GM18907 (cell line): ENCODE data around the gene KCNK15.
"Not testable (repeated sequence)": the region's sequence is repeated elsewhere in the genome, so short reads cannot be mapped to it uniquely, and the experiment has no call there.

Experiments
- ATAC-seq: cut with Tn5 transposase; IDR thresholded peaks from one replicate; pipeline ENCODE4 v1.9.1; 2021; ENCODE audit warnings: mild to moderate bottlenecking, moderate library complexity; ENCODE audit not compliant: unreplicated experiment

KCNK15 gene

GRCh38 chr20:44756011-44756688, 10.5 kb downstream of the KCNK15 start:
- ATAC-seq = no peak

DNA sequence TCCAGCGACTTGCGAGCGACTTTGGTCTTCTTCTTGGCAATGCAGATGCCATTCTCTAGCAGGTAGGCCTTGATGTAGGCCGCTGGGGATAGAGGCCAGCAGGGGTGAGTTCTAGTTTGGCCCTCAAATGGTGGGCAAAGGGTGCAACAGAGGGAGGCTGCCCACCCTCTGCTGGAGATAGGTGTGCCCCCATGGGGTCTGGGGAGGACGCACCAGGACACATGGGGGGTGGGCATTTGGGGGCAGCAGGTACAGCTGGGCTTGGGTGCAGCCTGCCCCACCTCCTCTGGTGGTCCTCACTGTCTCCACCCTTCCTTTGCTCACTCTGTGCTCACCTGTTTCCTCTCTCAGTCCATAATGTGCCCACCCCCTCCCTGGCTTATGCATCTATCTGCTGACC, 11.3 kb downstream of the KCNK15 start:
- ATAC-seq = no peak

GRCh38 chr20:44758247-44759101, 12.8 kb downstream of the KCNK15 start:
- ATAC-seq = no peak

GRCh38 chr20:44759595-44759994, 13.9 kb downstream of the KCNK15 start:
- ATAC-seq = no peak

GRCh38 chr20:44761423-44761822, 15.8 kb downstream of the KCNK15 start:
- ATAC-seq = no peak

- ATAC-seq = no peak
Measured at GRCh38 chr20:44762466-44763140, 16.9 kb downstream of the KCNK15 start.

DNA sequence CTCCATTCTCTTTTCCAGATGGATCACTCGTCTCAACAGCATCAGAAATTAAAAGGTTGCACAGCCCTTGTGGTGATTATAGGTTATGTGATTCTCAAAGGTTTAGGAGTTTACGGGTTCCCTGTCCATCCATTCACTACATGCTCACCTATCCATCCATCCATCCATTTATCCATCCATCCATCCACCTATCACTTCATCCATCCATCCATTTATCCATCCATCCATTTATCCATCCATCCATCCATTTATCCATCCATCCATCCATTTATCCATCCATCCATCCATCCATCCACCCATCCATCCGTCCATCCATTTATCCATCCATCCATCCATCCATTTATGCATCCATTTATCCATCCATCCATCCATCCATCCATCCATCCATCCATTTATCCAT, 18.1 kb downstream of the KCNK15 start:
- ATAC-seq = not testable (repeated sequence)

DNA sequence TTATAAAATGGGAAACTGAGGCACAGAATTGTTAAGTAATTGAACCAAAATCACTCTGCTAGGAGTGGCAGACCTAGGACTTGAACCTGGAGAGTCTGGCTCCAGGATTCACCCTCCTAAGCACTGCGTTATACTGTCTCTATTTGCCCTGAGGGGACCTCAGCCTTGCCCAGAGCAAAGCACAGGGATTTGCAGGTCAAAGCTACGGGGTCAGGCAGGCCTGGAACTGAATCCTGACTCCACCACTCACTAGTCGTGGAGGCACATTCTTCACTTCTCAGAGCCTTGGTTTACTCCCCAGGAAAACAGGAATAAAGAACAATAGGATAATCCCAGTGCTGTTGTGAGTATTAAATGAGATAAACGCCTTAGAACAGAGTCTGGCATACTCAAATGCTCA, 19.4 kb downstream of the KCNK15 start:
- ATAC-seq = no peak

DNA sequence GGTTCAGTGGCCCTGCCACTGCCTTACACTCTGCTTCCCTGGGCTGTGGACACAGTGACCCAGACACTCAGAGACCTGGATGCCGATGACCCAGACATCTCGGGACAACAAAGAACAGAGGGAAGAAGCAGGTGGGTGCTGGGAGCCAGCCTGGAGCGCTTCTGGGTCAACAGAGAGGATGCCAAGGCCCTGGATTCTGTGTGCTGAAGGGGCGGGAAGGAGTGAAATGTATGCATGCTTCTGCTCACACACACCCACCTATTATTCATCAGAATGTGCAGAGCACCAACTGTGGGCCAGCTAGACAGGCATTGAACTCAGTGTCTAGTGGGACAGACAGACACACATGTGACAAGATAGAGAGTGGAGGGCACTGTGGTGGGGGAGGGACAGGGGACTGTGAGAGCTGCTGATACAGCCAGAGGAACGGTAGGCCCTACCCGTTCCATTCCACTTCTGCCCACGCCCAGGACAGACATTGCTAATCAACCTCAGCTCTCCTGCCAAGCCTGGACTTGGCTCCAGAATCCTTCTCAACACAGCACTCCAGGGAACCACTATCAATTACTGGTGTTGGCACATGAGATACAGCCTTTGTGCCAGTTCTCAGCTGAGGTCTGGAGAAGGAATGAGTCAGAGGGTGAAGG, 20.2 kb downstream of the KCNK15 start:
- no peak for ATAC-seq

GRCh38 chr20:44768256-44768655, 22.6 kb downstream of the KCNK15 start:
- no peak for ATAC-seq

- ATAC-seq = no peak
Measured at GRCh38 chr20:44768854-44769480, 23.3 kb downstream of the KCNK15 start.

DNA sequence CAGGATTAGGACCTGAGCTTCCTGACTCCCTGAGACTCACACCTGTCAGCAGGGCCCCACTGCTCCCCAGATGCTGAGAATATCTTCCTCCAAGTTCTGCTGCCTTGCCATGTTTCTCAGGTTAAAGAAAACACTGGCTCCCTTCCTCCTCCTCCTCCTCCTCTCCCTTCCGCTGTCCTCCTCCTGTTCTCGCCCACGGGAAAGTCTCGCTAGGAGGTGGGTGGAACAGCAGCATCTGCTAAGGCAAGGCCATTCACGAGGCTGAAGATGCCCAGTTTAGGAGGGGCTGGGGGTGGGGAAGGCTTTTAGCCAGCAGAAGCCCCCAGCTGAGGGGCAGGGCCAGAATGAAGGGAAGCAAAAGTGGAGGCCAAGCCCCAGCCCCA, 23.8 kb downstream of the KCNK15 start:
- no peak for ATAC-seq

GRCh38 chr20:44770484-44771171, 25.0 kb downstream of the KCNK15 start:
- ATAC-seq = no peak

GRCh38 chr20:44771172-44771535, 25.5 kb downstream of the KCNK15 start:
- ATAC-seq = no peak

- ATAC-seq = no peak
Measured at GRCh38 chr20:44772636-44773035, 27.0 kb downstream of the KCNK15 start.

DNA sequence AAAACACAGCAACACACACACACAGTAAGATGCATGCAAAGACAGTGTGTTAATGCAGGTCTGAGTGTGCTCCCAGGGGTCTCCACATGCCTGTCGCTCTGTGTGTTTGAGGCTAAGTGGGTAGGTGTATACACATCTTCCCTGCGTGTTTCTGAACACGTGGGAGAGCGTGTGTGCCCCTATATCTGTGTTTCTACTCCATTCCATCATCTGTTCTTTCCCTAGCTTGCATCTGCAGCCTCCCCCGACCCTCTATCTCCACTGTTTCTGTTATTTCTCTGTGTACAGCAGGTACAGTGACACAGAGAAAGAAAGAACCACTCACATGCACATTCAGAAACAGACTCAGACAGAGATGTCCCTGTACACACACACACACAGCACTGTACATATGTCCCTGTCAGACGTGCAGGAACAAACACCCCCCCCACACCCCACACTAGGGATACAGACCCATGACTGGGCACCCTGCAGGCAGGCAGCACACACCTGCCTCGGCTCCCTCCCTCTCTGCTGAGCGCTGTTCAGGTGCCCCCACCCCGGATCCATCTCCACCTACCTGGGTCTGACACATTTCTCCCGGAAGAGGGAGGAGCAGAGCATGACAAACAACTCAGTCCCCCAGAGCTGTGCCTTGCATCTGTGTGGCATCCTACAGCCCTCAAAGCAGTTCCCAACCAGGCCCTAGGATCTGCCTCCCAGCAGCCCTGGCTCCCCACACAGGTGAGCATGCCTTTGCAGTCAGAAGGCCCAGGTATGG, 27.6 kb downstream of the KCNK15 start:
- no peak for ATAC-seq

GRCh38 chr20:44776980-44777379, 31.3 kb downstream of the KCNK15 start:
- no peak for ATAC-seq

DNA sequence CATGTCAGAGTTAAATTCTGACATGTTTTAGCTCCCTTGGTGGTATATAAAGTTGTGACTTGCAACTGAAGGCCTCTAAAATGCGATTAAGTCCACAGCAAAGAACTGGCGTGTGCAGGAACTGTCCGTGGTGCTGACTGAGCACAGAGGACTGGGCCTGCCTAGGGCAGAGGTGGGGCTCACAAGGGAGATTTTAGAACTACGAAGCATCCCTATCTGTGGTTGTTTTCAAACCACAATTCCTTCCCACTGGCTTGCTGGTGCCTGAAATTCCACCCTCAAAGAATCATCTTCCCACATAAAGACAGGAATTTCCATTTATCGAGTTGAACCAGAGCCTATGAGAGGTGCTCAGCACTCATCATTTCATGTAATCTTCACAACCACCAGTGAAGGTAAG, 34.6 kb downstream of the KCNK15 start:
- ATAC-seq = no peak

DNA sequence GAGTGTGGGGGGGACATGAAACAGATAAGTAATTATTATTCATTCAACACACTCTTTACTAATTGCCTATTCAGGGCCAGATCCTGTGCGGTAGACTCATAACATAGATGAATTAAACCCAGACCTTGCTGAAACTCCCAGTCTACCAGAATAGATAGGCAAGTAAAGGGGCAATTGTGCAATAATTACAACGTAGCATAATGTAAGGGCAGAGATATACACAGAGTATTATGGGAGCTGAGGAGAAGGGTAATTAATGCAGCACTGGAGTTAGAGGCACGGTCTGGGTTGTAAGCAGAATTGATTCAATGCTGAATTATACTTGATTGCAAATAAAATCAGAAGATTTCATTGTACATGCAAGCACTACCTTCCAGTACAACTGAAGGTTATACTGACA, 35.5 kb downstream of the KCNK15 start:
- ATAC-seq = no peak

- no peak for ATAC-seq
Measured at GRCh38 chr20:44781791-44782190, 36.1 kb downstream of the KCNK15 start.
